H9 (cell line): ENCODE measurements around the gene ZBTB20. TPM values are rescaled to one million over a fixed set of nuclear protein-coding genes. Genes with fewer than 3 reads are reported as not detected.

ENCODE experiments used
- DNase-seq: peaks from one replicate; pipeline ENCODE4 v3.0.0-alpha.2; 2017
- H2AFZ ChIP-seq: one replicate; pipeline ENCODE4 v1.6.1; 2013; ENCODE audit warnings: mild to moderate bottlenecking, low read length, control low read depth, moderate library complexity
- H2AK5ac ChIP-seq: 2 replicates; pipeline ENCODE4 v1.6.1; 2013; ENCODE audit warnings: low read length, control low read depth, mixed read lengths; ENCODE audit not compliant: insufficient read length
- H2BK120ac ChIP-seq: one replicate; pipeline ENCODE4 v1.6.1; 2013; ENCODE audit warnings: low read depth, mild to moderate bottlenecking, low read length, control low read depth, inconsistent platforms; ENCODE audit not compliant: poor library complexity, severe bottlenecking
- H2BK12ac ChIP-seq: 2 replicates; pipeline ENCODE4 v1.6.1; 2013; ENCODE audit warnings: low read length, control low read depth, mixed read lengths, low read depth; ENCODE audit not compliant: insufficient read length
- H2BK15ac ChIP-seq: 2 replicates; pipeline ENCODE4 v1.6.1; 2013; ENCODE audit warnings: low read depth, low read length, control low read depth
- H2BK20ac ChIP-seq: one replicate; pipeline ENCODE4 v1.6.1; 2013; ENCODE audit warnings: low read depth, mild to moderate bottlenecking, low read length, control low read depth, inconsistent platforms; ENCODE audit not compliant: poor library complexity, severe bottlenecking
- H2BK5ac ChIP-seq: 2 replicates; pipeline ENCODE4 v1.6.1; 2013; ENCODE audit warnings: low read length, control low read depth, mixed read lengths; ENCODE audit not compliant: insufficient read length
- H3K14ac ChIP-seq: 2 replicates; pipeline ENCODE4 v1.6.1; 2013; ENCODE audit warnings: low read length, control low read depth; ENCODE audit not compliant: insufficient read depth
- H3K18ac ChIP-seq: 2 replicates; pipeline ENCODE4 v1.6.1; 2013; ENCODE audit warnings: low read depth, mild to moderate bottlenecking, mixed read lengths, low read length, control low read depth; ENCODE audit not compliant: insufficient read length
- H3K23ac ChIP-seq: 2 replicates; pipeline ENCODE4 v1.6.1; 2013; ENCODE audit warnings: low read length, control low read depth, mixed read lengths, low read depth; ENCODE audit not compliant: insufficient read length
- H3K23me2 ChIP-seq: 2 replicates; pipeline ENCODE4 v1.6.1; 2013; ENCODE audit warnings: low read depth, mild to moderate bottlenecking, mixed read lengths, low read length, control low read depth; ENCODE audit not compliant: insufficient read length, poor library complexity, severe bottlenecking
- H3K27ac ChIP-seq: 2 replicates; pipeline ENCODE4 v1.5.1; 2013; ENCODE audit warnings: low read length, control low read depth, mixed read lengths, low read depth; ENCODE audit not compliant: insufficient read length
- H3K27me3 ChIP-seq: 2 replicates; pipeline ENCODE4 v1.6.1; 2013; ENCODE audit warnings: low read length, control low read depth, inconsistent platforms; ENCODE audit not compliant: insufficient read depth
- H3K4ac ChIP-seq: 2 replicates; pipeline ENCODE4 v1.6.1; 2013; ENCODE audit warnings: low read depth, mild to moderate bottlenecking, control low read depth, inconsistent platforms, low read length, moderate library complexity
- H3K4me1 ChIP-seq: 2 replicates; pipeline ENCODE4 v1.6.1; 2013; ENCODE audit warnings: low read length, control low read depth, inconsistent platforms; ENCODE audit not compliant: insufficient read depth
- H3K4me2 ChIP-seq: 2 replicates; pipeline ENCODE4 v1.6.1; 2013; ENCODE audit warnings: low read length, control low read depth, mixed read lengths; ENCODE audit not compliant: insufficient read length, insufficient read depth
- H3K56ac ChIP-seq: 2 replicates; pipeline ENCODE4 v1.6.1; 2013; ENCODE audit warnings: low read depth, mild to moderate bottlenecking, mixed read lengths, low read length, control low read depth; ENCODE audit not compliant: insufficient read length
- H3K79me1 ChIP-seq: 2 replicates; pipeline ENCODE4 v1.6.1; 2013; ENCODE audit warnings: low read depth, mild to moderate bottlenecking, moderate library complexity, low read length, control low read depth, inconsistent platforms; ENCODE audit not compliant: insufficient read depth, poor library complexity, severe bottlenecking
- H3K79me2 ChIP-seq: 2 replicates; pipeline ENCODE4 v1.6.1; 2013; ENCODE audit warnings: low read length, control low read depth, inconsistent platforms; ENCODE audit not compliant: insufficient read depth
- H3K9ac ChIP-seq: 2 replicates; pipeline ENCODE4 v1.6.1; 2013; ENCODE audit warnings: low read length, control low read depth, mixed read lengths; ENCODE audit not compliant: insufficient read length; ENCODE audit errors: extremely low read depth
- H3K9me3 ChIP-seq: one replicate; pipeline ENCODE4 v1.6.1; 2013; ENCODE audit warnings: low read depth, low read length, inconsistent platforms; ENCODE audit not compliant: control insufficient read depth
- H3T11ph ChIP-seq: one replicate; pipeline ENCODE4 v1.6.1; 2013; ENCODE audit warnings: mild to moderate bottlenecking, low read length, control low read depth, inconsistent platforms
- H4K20me1 ChIP-seq: one replicate; pipeline ENCODE4 v1.6.1; 2013; ENCODE audit not compliant: control insufficient read depth, insufficient read length, insufficient read depth
- H4K5ac ChIP-seq: 2 replicates; pipeline ENCODE4 v1.6.1; 2013; ENCODE audit warnings: low read depth, mild to moderate bottlenecking, mixed read lengths, low read length, control low read depth; ENCODE audit not compliant: insufficient read length
- H4K8ac ChIP-seq: replicated peaks from 2 replicates; pipeline ENCODE4 v1.6.1; 2013; ENCODE audit warnings: low read length, control low read depth, mixed read lengths, low read depth; ENCODE audit not compliant: insufficient read length
- H4K91ac ChIP-seq: 2 replicates; pipeline ENCODE4 v1.6.1; 2013; ENCODE audit warnings: low read depth, mild to moderate bottlenecking, moderate library complexity, mixed read lengths, low read length, control low read depth; ENCODE audit not compliant: insufficient read length
- H3K27ac Mint-ChIP-seq, 3 experiments: 2 replicates in 2 of 3; 3 replicates in 1 of 3; pipeline ENCODE4 v1.8.0; 2020 to 2021; ENCODE audit warnings: mixed read lengths in 3 of 3, mild to moderate bottlenecking in 1 of 3, moderate library complexity in 1 of 3
- H3K27me3 Mint-ChIP-seq: 2 replicates; pipeline ENCODE4 v1.8.0; 2021; ENCODE audit warnings: low read depth, mild to moderate bottlenecking, moderate library complexity, mixed read lengths
- H3K36me3 Mint-ChIP-seq, 3 experiments: 2 replicates in 2 of 3; 3 replicates in 1 of 3; pipeline ENCODE4 v1.8.0; 2020 to 2021; ENCODE audit warnings: low read depth in 3 of 3, mixed read lengths in 3 of 3; ENCODE audit not compliant: insufficient read depth in 1 of 3
- H3K4me1 Mint-ChIP-seq, 2 experiments: 2 replicates each; pipeline ENCODE4 v1.8.0; 2020; ENCODE audit warnings: mixed read lengths in 2 of 2
- H3K4me3 Mint-ChIP-seq, 2 experiments: 2 replicates in 1 of 2; 3 replicates in 1 of 2; pipeline ENCODE4 v1.8.0; 2020 to 2021; ENCODE audit warnings: mild to moderate bottlenecking in 2 of 2, mixed read lengths in 2 of 2, moderate library complexity in 1 of 2
- H3K9me3 Mint-ChIP-seq, 2 experiments: 2 replicates in 1 of 2; 3 replicates in 1 of 2; pipeline ENCODE4 v1.8.0; 2020; ENCODE audit warnings: mild to moderate bottlenecking in 2 of 2, mixed read lengths in 2 of 2, moderate library complexity in 1 of 2
- CTCF ChIP-seq: fragments of 200-600 bp; sonication (generic); conservative IDR thresholded peaks from 3 replicates; pipeline ENCODE4 v1.8.0; 2021; ENCODE audit warnings: antibody characterized with exemption, mild to moderate bottlenecking
- WGBS: extraction: QIAGEN DNeasy Blood & Tissue Kit; methylation state at CpG from one replicate; pipeline ENCODE4 v1.1.7; 2013; ENCODE audit warnings: missing lambda C conversion rate, low lambda C conversion rate, mixed read lengths; ENCODE audit not compliant: insufficient read length; ENCODE audit errors: extremely low coverage; 5-methylcytosine and 5-hydroxymethylcytosine counted together
- total RNA-seq: library from RNA; stranded (reverse); gene quantifications from 2 replicates; pipeline ENCODE4 v1.2.1, GENCODE V29; 2021

ZBTB20 gene
- total RNA-seq, 1 experiment from 2014 or later: 0.70 TPM

GRCh38 chr3:114484919-114485318, 662.2 kb downstream of the ZBTB20 start:
- TF ChIP-seq CTCF: no peak
- Histone ChIP-seq H3K4me1 (no peaks in the 10 kb centered on the region; the same call in 1 of the 2 replicates), H2BK5ac (no peak overlapping the region), H2AK5ac (no peak overlapping the region), H3K18ac (no peak overlapping the region), H4K91ac (no peak overlapping the region), H2BK12ac (no peak overlapping the region), H3K14ac (no peak overlapping the region), H3K23me2 (no peaks in the 10 kb centered on the region), H3K27me3 (no peaks in the 10 kb centered on the region), H3T11ph (no peak overlapping the region), H3K4ac (no peak overlapping the region), H3K9ac (no peak overlapping the region), H4K5ac (no peak overlapping the region), H2BK120ac (no peak overlapping the region), H4K8ac (no peak overlapping the region), H3K27ac (no peak overlapping the region), H3K23ac (no peak overlapping the region), H2BK15ac (no peak overlapping the region), H3K79me2 (no peaks in the 10 kb centered on the region), H2AFZ (no peak overlapping the region), H3K56ac (no peak overlapping the region), H4K20me1 (no peaks in the 10 kb centered on the region), H2BK20ac (no peak overlapping the region), H3K9me3 (no peaks in the 10 kb centered on the region), H3K79me1 (no peaks in the 10 kb centered on the region), H3K4me2 (no peak overlapping the region)
- Mint-ChIP-seq H3K4me1 (peaks cover 0 to 3% of the 10 kb centered on the region in 2 experiments; a peak in 1 of 4 replicates), H3K27ac (peak overlapping the region in 1 of 3 experiments; percentile 80; a peak in 1 of 7 replicates), H3K27me3 (no peaks in the 10 kb centered on the region), H3K9me3 (no peaks in the 10 kb centered on the region), H3K4me3 (no peak overlapping the region), H3K36me3 (no peaks in the 10 kb centered on the region)
- DNase-seq: no peak
- WGBS: no CpG with 5 or more reads among the region's 3 CpGs
